Activated naive CD8-positive, alpha-beta T cell treated with anti-CD3 and anti-CD28 coated beads, Interleukin-2, amount 10 ng/mL, durations not matched to agents 7 days and 5 days (primary cell): ENCODE data around the gene CATSPER1. TPM values are rescaled to one million over a fixed set of nuclear protein-coding genes. Genes with fewer than 3 reads are reported as not detected.

Source experiments
- ATAC-seq: fragments of 150-1000 bp; cut with Tn5 transposase; one replicate; pipeline ENCODE4 v1.10.0; 2021; ENCODE audit warnings: low read depth, moderate library complexity
- POLR2A ChIA-PET: fragments of 350-600 bp; sonication (Branson Sonifier 250); formaldehyde crosslinking; loops from one replicate; lab custom pipeline; 2021; ENCODE audit warnings: antibody characterized with exemption; lab: Charles Lee
- DNase-seq: peaks from one replicate; pipeline ENCODE4 v3.0.0; 2021
- H3K27ac Mint-ChIP-seq: one replicate; pipeline ENCODE4 v1.8.0; 2022; ENCODE audit warnings: mild to moderate bottlenecking, mixed read lengths
- H3K27me3 Mint-ChIP-seq: one replicate; pipeline ENCODE4 v1.8.0; 2022; ENCODE audit warnings: mild to moderate bottlenecking, moderate library complexity, mixed read lengths
- H3K36me3 Mint-ChIP-seq: one replicate; pipeline ENCODE4 v1.8.0; 2021; ENCODE audit warnings: mild to moderate bottlenecking, mixed read lengths
- H3K4me1 Mint-ChIP-seq: one replicate; pipeline ENCODE4 v1.8.0; 2021; ENCODE audit warnings: mixed read lengths
- H3K4me3 Mint-ChIP-seq: one replicate; pipeline ENCODE4 v1.8.0; 2022; ENCODE audit warnings: mild to moderate bottlenecking, moderate library complexity, mixed read lengths
- H3K9me3 Mint-ChIP-seq: one replicate; pipeline ENCODE4 v1.8.0; 2021; ENCODE audit warnings: mixed read lengths
- total RNA-seq, 2 experiments: library from RNA; stranded (reverse); gene quantifications; one replicate each; pipeline ENCODE4 v1.2.3, GENCODE V29; 2021

The CATSPER1 gene
- not detected for total RNA-seq

- Mint-ChIP-seq H3K27ac (no peak within 1 kb of the TSS), H3K4me1 (peaks cover 6% of the 10 kb centered on the region), H3K4me3 (no peak within 1 kb of the TSS), H3K36me3 (no peaks in the 10 kb centered on the region), H3K9me3 (no peaks in the 10 kb centered on the region), H3K27me3 (peaks cover 11% of the 10 kb centered on the region)
- POLR2A ChIA-PET = no interaction called here
- ATAC-seq (no peak), DNase-seq (no peak)
Measured at GRCh38 chr11:66026017-66026529, at the start of gene CATSPER1. Gene CATSPER1 (minus strand): TSS chr11:66026479. CDS start chr11:66026379, 100 bp downstream.

- no peaks in the 10 kb centered on the region for H3K9me3 Mint-ChIP-seq
- H3K36me3 Mint-ChIP-seq = peaks cover 28% of the 10 kb centered on the region
- no peak overlapping the region for H3K4me3 Mint-ChIP-seq
- H3K4me1 Mint-ChIP-seq = peaks cover 49% of the 10 kb centered on the region
- POLR2A ChIA-PET = interaction anchor here (0.6 kb wide), 1 partner anchor 44 kb away, joined by 3 read pairs; no protein-coding TSS in a partner anchor
- no peak for ATAC-seq
- H3K27ac Mint-ChIP-seq = no peak overlapping the region
- DNase-seq = no peak
- H3K27me3 Mint-ChIP-seq = no peaks in the 10 kb centered on the region
Measured at GRCh38 chr11:66075273-66075672, 49.0 kb upstream of the CATSPER1 start.

GRCh38 chr11:66073669-66074068, 47.4 kb upstream of the CATSPER1 start:
- no peak overlapping the region for H3K4me3 Mint-ChIP-seq
- POLR2A ChIA-PET = interaction anchor here (0.6 to 4.6 kb wide), 3 partner anchors 28 to 519 kb away, joined by 4 to 31 read pairs (median 4); partner anchors contain the start of gene RNASEH2C
- H3K27me3 Mint-ChIP-seq = no peaks in the 10 kb centered on the region
- peaks cover 28% of the 10 kb centered on the region for H3K36me3 Mint-ChIP-seq
- ATAC-seq (no peak), DNase-seq (no peak)
- H3K27ac Mint-ChIP-seq = no peak overlapping the region
- no peaks in the 10 kb centered on the region for H3K9me3 Mint-ChIP-seq
- H3K4me1 Mint-ChIP-seq = peaks cover 44% of the 10 kb centered on the region

GRCh38 chr11:66072518-66072917, 46.2 kb upstream of the CATSPER1 start:
- Mint-ChIP-seq H3K4me3 (peak overlapping the region; percentile 88), H3K27ac (peak overlapping the region; percentile 87), H3K36me3 (peaks cover 22% of the 10 kb centered on the region), H3K27me3 (no peaks in the 10 kb centered on the region), H3K9me3 (no peaks in the 10 kb centered on the region), H3K4me1 (peaks cover 45% of the 10 kb centered on the region)
- no peak for DNase-seq
- POLR2A ChIA-PET = interaction anchor here (3.6 to 4.6 kb wide), 3 partner anchors 9 to 45 kb away, joined by 31 to 36 read pairs (median 31); no protein-coding TSS in a partner anchor
- no peak for ATAC-seq

GRCh38 chr11:66072081-66072480, 45.8 kb upstream of the CATSPER1 start:
- Mint-ChIP-seq H3K4me3 (peak overlapping the region; percentile 88), H3K27ac (peak overlapping the region; percentile 87), H3K36me3 (peaks cover 20% of the 10 kb centered on the region), H3K4me1 (peaks cover 45% of the 10 kb centered on the region), H3K27me3 (no peaks in the 10 kb centered on the region), H3K9me3 (no peaks in the 10 kb centered on the region)
- no peak for ATAC-seq
- no peak for DNase-seq
- POLR2A ChIA-PET = interaction anchor here (1.2 to 6.9 kb wide), 9 partner anchors 9 to 112 kb away, joined by 3 to 62 read pairs (median 11); partner anchors contain the start of gene SF3B2

GRCh38 chr11:66071381-66071801, 45.1 kb upstream of the CATSPER1 start:
- H3K9me3 Mint-ChIP-seq = no peaks in the 10 kb centered on the region
- H3K27ac Mint-ChIP-seq = peak overlapping the region; percentile 87
- POLR2A ChIA-PET = interaction anchor here (1.2 to 6.9 kb wide), 11 partner anchors 10 to 111 kb away, joined by 3 to 62 read pairs (median 10); partner anchors contain the start of genes BANF1, EIF1AD and SF3B2
- H3K36me3 Mint-ChIP-seq = peaks cover 22% of the 10 kb centered on the region
- DNase-seq (no peak), ATAC-seq (no peak)
- peak overlapping the region; percentile 88 for H3K4me3 Mint-ChIP-seq
- no peaks in the 10 kb centered on the region for H3K27me3 Mint-ChIP-seq
- H3K4me1 Mint-ChIP-seq = peaks cover 51% of the 10 kb centered on the region

GRCh38 chr11:66070604-66071380, 44.5 kb upstream of the CATSPER1 start:
- Mint-ChIP-seq H3K4me1 (peaks cover 54% of the 10 kb centered on the region), H3K36me3 (peaks cover 26% of the 10 kb centered on the region), H3K4me3 (peak overlapping the region; percentile 88), H3K27me3 (no peaks in the 10 kb centered on the region), H3K27ac (peak overlapping the region; percentile 87), H3K9me3 (no peaks in the 10 kb centered on the region)
- peak; percentile 9 for ATAC-seq
- POLR2A ChIA-PET = interaction anchor here (1.2 to 6.9 kb wide), 11 partner anchors 10 to 110 kb away, joined by 3 to 62 read pairs (median 10); partner anchors contain the start of genes BANF1, EIF1AD and SF3B2
- DNase-seq = peak; percentile 64

GRCh38 chr11:66069715-66070603, 43.7 kb upstream of the CATSPER1 start, which contains the start of gene PACS1:
Gene PACS1 (plus strand): TSS chr11:66070272. CDS start chr11:66070487, 215 bp downstream.
- peak within 1 kb of the TSS; percentile 88 for H3K27ac Mint-ChIP-seq
- peaks cover 54% of the 10 kb centered on the region for H3K4me1 Mint-ChIP-seq
- H3K4me3 Mint-ChIP-seq = peak within 1 kb of the TSS; percentile 88
- peaks cover 31% of the 10 kb centered on the region for H3K36me3 Mint-ChIP-seq
- peak; percentile 89 for DNase-seq
- H3K27me3 Mint-ChIP-seq = no peaks in the 10 kb centered on the region
- peak; percentile 68 for ATAC-seq
- POLR2A ChIA-PET = interaction anchor here (0.8 to 6.9 kb wide), 9 partner anchors 11 to 68 kb away, joined by 3 to 62 read pairs (median 11); partner anchors contain the start of genes BANF1, EIF1AD and SF3B2
- no peaks in the 10 kb centered on the region for H3K9me3 Mint-ChIP-seq

GRCh38 chr11:66068923-66069714, 42.8 kb upstream of the CATSPER1 start:
- H3K4me3 Mint-ChIP-seq = peak overlapping the region; percentile 76
- peak overlapping the region; percentile 88 for H3K27ac Mint-ChIP-seq
- no peaks in the 10 kb centered on the region for H3K9me3 Mint-ChIP-seq
- H3K4me1 Mint-ChIP-seq = peaks cover 50% of the 10 kb centered on the region
- DNase-seq = peak; percentile 57
- no peaks in the 10 kb centered on the region for H3K27me3 Mint-ChIP-seq
- ATAC-seq = peak; percentile 1
- POLR2A ChIA-PET = interaction anchor here (0.8 to 6.9 kb wide), 6 partner anchors 11 to 58 kb away, joined by 3 to 62 read pairs (median 17); partner anchors contain the start of gene SF3B2
- H3K36me3 Mint-ChIP-seq = peaks cover 33% of the 10 kb centered on the region

- DNase-seq (peak; percentile 76), ATAC-seq (no peak)
- H3K4me1 Mint-ChIP-seq = peaks cover 54% of the 10 kb centered on the region
- H3K27me3 Mint-ChIP-seq = no peaks in the 10 kb centered on the region
- no peak overlapping the region for H3K4me3 Mint-ChIP-seq
- POLR2A ChIA-PET = interaction anchor here (0.9 to 6.9 kb wide), 5 partner anchors 10 to 59 kb away, joined by 3 to 62 read pairs (median 5); partner anchors contain the start of gene SF3B2
- H3K27ac Mint-ChIP-seq = peak overlapping the region; percentile 88
- no peaks in the 10 kb centered on the region for H3K9me3 Mint-ChIP-seq
- H3K36me3 Mint-ChIP-seq = peaks cover 38% of the 10 kb centered on the region
Measured at GRCh38 chr11:66068154-66068821, 42.0 kb upstream of the CATSPER1 start.

- no peak for ATAC-seq
- Mint-ChIP-seq H3K36me3 (peaks cover 41% of the 10 kb centered on the region), H3K9me3 (no peaks in the 10 kb centered on the region), H3K27ac (peak overlapping the region; percentile 69), H3K4me1 (peaks cover 52% of the 10 kb centered on the region), H3K27me3 (no peaks in the 10 kb centered on the region), H3K4me3 (no peak overlapping the region)
- POLR2A ChIA-PET = interaction anchor here (1.5 to 6.9 kb wide), 2 partner anchors 9 to 14 kb away, joined by 5 to 62 read pairs; partner anchors contain the start of gene SF3B2
- DNase-seq = no peak
Measured at GRCh38 chr11:66067640-66068039, 41.4 kb upstream of the CATSPER1 start.
